Muscle layer of colon (tissue), 2 donors: Measurements from ENCODE around the gene NANOS2.
"Not testable (repeated sequence)": the region's sequence is repeated elsewhere in the genome, so short reads cannot be mapped to it uniquely, and the experiment has no call there.

Source experiments
- H3K27ac ChIP-seq: one replicate; pipeline ENCODE4 v1.7.0; 2013; ENCODE audit warnings: low read depth, mild to moderate bottlenecking, low read length, moderate library complexity
- H3K27me3 ChIP-seq, 2 donors: one replicate each; pipeline ENCODE4 v1.7.0; 2013; ENCODE audit warnings: low read length in 2 of 2, mild to moderate bottlenecking in 2 of 2; ENCODE audit not compliant: insufficient read depth in 2 of 2, control insufficient read depth in 1 of 2
- H3K36me3 ChIP-seq: one replicate; pipeline ENCODE4 v1.7.0; 2013; ENCODE audit warnings: mild to moderate bottlenecking, low read length; ENCODE audit not compliant: insufficient read depth
- H3K4me1 ChIP-seq: one replicate; pipeline ENCODE4 v1.7.0; 2013; ENCODE audit warnings: mild to moderate bottlenecking, low read length; ENCODE audit not compliant: insufficient read depth
- H3K4me3 ChIP-seq, 2 donors: one replicate each; pipeline ENCODE4 v1.7.0; 2013; ENCODE audit warnings: low read length in 2 of 2, low read depth in 1 of 2, mild to moderate bottlenecking in 1 of 2, moderate library complexity in 1 of 2
- H3K9ac ChIP-seq: one replicate; pipeline ENCODE4 v1.7.0; 2013; ENCODE audit warnings: low read length
- H3K9me3 ChIP-seq: one replicate; pipeline ENCODE4 v1.7.0; 2013; ENCODE audit warnings: mild to moderate bottlenecking, low read length
- donor health status: abdominal sarcoma.
- donor health status: Adenocarcinoma of cecum.

NANOS2 gene

DNA sequence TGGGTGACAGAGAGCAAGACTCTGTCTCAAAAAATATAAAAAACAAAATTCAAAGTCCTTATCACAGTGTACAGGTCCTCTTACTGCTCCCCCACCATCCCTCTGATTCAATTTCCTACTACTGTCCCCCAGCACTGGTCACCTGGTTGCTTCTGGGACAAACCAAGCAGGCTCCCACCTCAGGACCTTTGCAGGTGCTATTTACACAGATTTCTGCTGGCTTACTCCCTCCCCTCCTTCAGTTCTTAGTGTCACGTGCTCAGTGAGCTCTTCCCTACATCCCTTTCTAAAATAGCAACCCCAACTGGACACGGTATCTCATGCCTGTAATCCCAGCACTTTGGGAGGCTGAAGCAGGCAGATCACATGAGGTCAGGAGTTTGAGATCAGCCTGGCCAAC is 34.6 kb downstream of the NANOS2 start:
- no peak overlapping the region for H3K4me3 ChIP-seq
- no peaks in the 10 kb centered on the region for H3K9me3 ChIP-seq
- H3K36me3 ChIP-seq = no peaks in the 10 kb centered on the region
- H3K9ac ChIP-seq = no peak overlapping the region
- peaks cover 0 to 18% of the 10 kb centered on the region in 2 donors for H3K27me3 ChIP-seq
- no peak overlapping the region for H3K27ac ChIP-seq
- peaks cover 27% of the 10 kb centered on the region for H3K4me1 ChIP-seq

DNA sequence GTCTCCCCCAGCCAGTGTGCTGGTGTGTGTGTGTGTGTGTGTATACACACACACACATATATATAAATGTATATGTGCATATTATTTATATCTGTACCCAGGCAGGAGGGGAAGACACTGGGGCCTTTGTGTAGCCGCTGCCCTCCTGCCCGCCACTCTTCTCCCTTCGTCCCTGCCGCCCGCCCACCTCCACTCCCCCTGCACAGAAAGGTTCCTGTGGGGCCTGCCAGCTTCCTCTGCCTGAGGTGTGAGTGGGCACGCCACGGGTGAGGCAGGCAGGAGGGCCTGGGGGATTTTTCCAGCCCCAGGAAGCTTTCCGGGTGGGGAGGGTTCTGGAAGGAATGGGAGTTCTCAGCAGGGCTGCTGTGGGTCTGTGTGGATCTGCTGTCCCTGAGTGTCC is 35.5 kb downstream of the NANOS2 start:
- Histone ChIP-seq H3K36me3 (no peaks in the 10 kb centered on the region), H3K9me3 (no peaks in the 10 kb centered on the region), H3K4me1 (peaks cover 18% of the 10 kb centered on the region), H3K9ac (no peak overlapping the region), H3K27ac (no peak overlapping the region), H3K27me3 (peaks cover 0 to 18% of the 10 kb centered on the region in 2 donors), H3K4me3 (no peak overlapping the region)

DNA sequence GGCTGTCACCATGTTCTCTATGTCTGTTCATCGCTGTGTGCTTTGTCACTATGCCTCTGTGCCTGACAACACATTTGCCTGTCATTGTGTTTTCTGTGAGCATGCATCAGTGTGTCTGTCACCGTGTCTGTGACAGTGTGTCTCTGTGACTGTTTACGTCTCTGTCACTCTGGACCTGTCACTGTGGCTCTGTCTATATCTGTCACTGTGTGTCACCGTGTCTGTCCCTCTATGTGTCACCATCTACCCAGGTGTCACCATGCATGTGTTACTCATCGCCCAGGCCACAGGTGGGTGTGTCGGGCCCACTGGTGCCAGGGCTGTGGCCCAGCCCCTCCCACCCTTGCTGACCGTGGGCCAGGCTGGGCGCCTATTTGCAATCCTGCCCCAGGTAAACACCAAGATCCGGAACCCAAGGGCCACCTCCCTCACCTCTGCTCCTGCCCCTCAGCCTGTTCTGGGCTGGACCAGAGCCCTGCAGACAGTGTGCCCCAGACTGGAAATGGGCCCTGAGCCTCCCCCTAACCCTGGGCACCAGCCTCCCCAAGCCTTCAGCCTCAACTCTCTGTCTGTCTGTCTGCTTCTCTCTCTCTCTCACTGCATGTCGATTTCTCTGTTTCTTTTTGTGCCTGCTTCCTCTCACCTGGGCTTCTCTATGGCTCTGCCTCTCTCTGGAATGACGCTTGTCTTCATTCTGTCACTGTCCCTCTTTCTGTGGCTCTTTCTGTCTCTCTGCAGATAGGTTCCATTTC is 36.4 kb downstream of the NANOS2 start:
- H3K27me3 ChIP-seq = peaks cover 0 to 18% of the 10 kb centered on the region in 2 donors

DNA sequence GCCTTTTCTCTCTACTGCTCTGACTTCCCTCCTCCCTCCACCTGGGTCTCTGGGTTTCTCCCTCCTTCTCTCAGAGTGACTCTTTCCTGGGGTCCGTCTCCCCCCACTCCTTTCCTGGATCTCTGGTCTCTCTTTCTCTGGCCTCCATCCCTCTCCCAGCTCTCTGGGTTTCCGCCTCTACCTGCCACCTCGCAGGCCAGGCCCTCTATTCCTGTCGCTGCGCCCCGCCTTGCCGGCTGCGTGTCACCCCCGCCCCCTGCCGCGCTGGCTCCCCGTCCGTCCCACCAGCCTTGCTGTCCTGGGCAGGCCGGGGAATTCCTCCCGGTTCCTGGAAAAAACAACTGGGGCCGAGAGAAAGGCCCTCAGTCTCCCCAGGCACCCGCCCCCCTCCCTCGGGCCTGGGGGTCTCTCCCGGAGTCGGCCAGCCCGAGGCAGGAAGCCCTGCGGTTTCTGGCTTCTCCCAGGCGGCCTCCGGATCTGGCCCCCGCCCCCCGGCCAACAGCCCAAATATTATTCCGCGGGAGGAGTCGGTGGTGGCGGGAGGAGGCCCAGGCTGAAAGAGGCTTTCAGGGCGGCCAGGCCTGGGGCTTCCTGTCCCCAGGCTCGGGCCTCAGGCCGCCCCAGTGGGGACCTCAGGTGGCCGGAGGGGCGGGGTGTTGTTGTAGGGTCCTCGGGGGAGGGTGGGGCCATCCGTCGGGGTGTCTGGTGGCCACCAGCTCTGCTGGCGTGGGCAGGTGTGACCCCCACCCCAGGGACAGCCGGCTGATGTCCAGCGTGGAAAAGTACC is 38.0 kb downstream of the NANOS2 start:
- Histone ChIP-seq H3K9ac (no peak overlapping the region), H3K4me3 (peak overlapping the region in 1 of 2 donors; percentile 13), H3K9me3 (no peaks in the 10 kb centered on the region), H3K36me3 (no peaks in the 10 kb centered on the region), H3K27me3 (peaks cover 0 to 18% of the 10 kb centered on the region in 2 donors), H3K27ac (no peak overlapping the region), H3K4me1 (no peaks in the 10 kb centered on the region)

More for the DNA sequence above, 36.4 kb downstream of the NANOS2 start:
- H3K27ac ChIP-seq = no peak overlapping the region
- no peaks in the 10 kb centered on the region for H3K36me3 ChIP-seq
- peaks cover 11% of the 10 kb centered on the region for H3K4me1 ChIP-seq
- no peaks in the 10 kb centered on the region for H3K9me3 ChIP-seq
- H3K4me3 ChIP-seq = no peak overlapping the region
- no peak overlapping the region for H3K9ac ChIP-seq

DNA sequence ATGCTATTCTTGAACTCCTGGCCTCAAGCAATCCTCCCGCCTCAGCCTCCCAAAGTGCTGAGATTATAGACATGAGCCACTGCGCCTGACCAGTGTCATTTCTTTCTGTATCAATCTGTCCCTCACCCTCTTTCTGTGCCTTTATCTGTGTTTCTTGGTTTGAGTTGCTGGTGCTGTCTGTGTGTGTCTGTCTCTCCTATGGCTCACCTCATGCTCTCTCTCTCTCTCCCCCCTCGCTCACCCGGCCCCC is 38.5 kb downstream of the NANOS2 start:
- Histone ChIP-seq H3K9me3 (no peaks in the 10 kb centered on the region), H3K4me1 (no peaks in the 10 kb centered on the region), H3K9ac (no peak overlapping the region), H3K27ac (no peak overlapping the region), H3K4me3 (no peak overlapping the region), H3K36me3 (no peaks in the 10 kb centered on the region), H3K27me3 (peaks cover 0 to 18% of the 10 kb centered on the region in 2 donors)

DNA sequence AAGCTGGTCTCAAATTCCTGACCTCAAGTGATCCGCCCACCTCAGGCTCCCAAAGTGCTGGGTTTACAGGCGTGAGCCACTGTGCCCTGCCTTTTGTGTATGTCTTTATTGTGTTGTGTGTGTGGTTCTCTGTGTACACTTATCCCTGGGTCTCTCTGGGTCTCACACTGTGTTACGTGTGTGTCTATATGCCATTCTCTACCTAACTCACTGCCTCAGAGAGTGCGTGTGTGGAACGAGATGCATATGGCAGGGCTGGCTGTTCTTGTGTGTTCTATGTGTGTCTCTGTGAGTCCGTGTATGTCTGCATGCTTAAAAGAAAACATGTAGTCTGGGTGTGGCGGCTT is 40.0 kb downstream of the NANOS2 start:
- no peaks in the 10 kb centered on the region for H3K36me3 ChIP-seq
- no peak overlapping the region for H3K27ac ChIP-seq
- no peaks in the 10 kb centered on the region for H3K9me3 ChIP-seq
- H3K4me1 ChIP-seq = no peaks in the 10 kb centered on the region
- H3K4me3 ChIP-seq = no peak overlapping the region
- H3K27me3 ChIP-seq = peaks cover 0 to 18% of the 10 kb centered on the region in 2 donors
- H3K9ac ChIP-seq = no peak overlapping the region

DNA sequence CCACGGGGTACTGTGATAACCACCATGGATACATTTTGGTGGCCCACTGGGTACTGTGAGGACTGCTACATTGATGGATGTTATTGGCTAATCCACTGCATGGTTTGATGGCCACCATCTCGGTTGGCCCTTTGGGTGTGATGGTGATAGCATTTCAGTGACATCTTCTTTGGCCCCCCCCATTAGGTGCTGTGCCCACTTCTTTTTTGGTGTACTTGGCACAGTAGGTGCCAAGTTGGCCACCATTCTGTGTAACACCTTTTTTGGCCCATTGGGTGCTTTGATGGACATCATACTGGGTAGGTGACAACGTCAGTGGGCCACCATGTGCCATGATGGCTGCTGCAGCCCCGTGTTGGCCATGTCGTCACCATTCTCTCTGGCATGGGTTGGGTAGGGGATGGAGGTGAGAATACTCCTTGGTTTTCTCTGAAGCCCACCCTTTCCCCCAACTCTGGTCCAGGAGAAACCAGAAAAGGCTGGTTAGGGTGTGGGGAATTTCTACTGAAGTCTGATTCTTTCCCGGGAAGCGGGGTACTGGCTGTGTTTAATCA is 41.3 kb downstream of the NANOS2 start:
- Histone ChIP-seq H3K9me3 (no peaks in the 10 kb centered on the region), H3K9ac (no peak overlapping the region)

DNA sequence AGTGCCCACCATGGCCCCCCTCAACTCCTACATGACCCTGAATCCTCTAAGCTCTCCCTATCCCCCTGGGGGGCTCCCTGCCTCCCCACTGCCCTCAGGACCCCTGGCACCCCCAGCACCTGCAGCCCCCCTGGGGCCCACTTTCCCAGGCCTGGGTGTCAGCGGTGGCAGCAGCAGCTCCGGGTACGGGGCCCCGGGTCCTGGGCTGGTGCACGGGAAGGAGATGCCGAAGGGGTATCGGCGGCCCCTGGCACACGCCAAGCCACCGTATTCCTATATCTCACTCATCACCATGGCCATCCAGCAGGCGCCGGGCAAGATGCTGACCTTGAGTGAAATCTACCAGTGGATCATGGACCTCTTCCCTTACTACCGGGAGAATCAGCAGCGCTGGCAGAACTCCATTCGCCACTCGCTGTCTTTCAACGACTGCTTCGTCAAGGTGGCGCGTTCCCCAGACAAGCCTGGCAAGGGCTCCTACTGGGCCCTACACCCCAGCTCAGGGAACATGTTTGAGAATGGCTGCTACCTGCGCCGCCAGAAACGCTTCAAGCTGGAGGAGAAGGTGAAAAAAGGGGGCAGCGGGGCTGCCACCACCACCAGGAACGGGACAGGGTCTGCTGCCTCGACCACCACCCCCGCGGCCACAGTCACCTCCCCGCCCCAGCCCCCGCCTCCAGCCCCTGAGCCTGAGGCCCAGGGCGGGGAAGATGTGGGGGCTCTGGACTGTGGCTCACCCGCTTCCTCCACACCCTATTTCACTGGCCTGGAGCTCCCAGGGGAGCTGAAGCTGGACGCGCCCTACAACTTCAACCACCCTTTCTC is 42.3 kb downstream of the NANOS2 start:
- Histone ChIP-seq H3K4me1 (no peaks in the 10 kb centered on the region), H3K27ac (no peak overlapping the region)

More for the DNA sequence above, 41.3 kb downstream of the NANOS2 start:
- no peaks in the 10 kb centered on the region for H3K36me3 ChIP-seq
- no peak overlapping the region for H3K27ac ChIP-seq
- H3K4me1 ChIP-seq = no peaks in the 10 kb centered on the region
- no peak overlapping the region for H3K4me3 ChIP-seq
- peaks cover 0 to 13% of the 10 kb centered on the region in 2 donors for H3K27me3 ChIP-seq

DNA sequence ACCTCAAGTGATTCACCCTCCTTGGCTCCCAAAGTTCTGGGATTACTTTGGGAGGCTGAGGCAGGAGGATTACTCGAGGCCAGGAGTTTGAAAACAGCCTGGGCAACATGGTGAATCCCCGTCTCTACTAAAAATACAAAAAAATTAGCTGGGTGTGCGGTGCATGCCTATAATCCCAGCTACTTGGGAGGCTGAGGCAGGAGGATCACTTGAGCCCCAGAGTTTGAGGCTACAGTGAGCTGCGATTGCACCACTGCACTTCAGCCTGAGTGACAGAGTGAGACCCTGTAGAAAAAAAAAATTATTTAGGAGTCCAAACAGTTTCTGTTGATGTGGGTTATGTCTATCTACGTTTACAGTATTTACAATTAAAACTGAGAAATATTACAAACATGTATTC is 43.8 kb downstream of the NANOS2 start:
- Histone ChIP-seq H3K36me3 (no peaks in the 10 kb centered on the region), H3K27me3 (no peaks in the 10 kb centered on the region), H3K4me1 (no peaks in the 10 kb centered on the region), H3K4me3 (no peak overlapping the region), H3K27ac (no peak overlapping the region), H3K9me3 (no peaks in the 10 kb centered on the region), H3K9ac (no peak overlapping the region)

More for the DNA sequence above, 42.3 kb downstream of the NANOS2 start:
- Histone ChIP-seq H3K36me3 (no peaks in the 10 kb centered on the region), H3K9ac (no peak overlapping the region), H3K4me3 (no peak overlapping the region), H3K27me3 (peaks cover 0 to 9% of the 10 kb centered on the region in 2 donors), H3K9me3 (no peaks in the 10 kb centered on the region)

DNA sequence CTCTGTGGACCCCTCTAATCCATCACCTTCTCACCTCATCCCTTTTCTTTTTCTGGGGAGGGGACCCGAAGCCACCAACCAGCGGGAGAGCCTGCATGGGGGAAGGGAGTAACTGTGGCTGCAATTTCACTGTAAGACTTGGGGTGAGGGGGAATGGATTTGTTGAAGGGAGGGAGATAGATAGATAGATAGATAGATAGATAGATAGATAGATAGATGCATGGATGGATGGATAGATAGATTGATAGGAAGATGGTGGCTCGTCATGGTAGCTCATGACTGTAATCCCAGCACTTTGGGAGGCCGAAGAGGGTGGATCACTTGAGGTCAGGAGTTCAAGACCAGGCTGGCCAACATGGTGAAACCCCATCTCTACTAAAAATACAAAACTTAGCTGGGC is 47.3 kb downstream of the NANOS2 start:
- not testable (repeated sequence) for H3K4me3 ChIP-seq

More for the DNA sequence above, 47.3 kb downstream of the NANOS2 start:
- not testable (repeated sequence) for H3K27ac ChIP-seq, H3K9me3 ChIP-seq, H3K9ac ChIP-seq, H3K36me3 ChIP-seq
- Histone ChIP-seq H3K27me3 (peaks cover 15 to 19% of the 10 kb centered on the region in 2 donors), H3K4me1 (peaks cover 10% of the 10 kb centered on the region)
